Uterus (tissue), 2 donors: ENCODE data around the gene ZBTB7C.

Source experiments
- CTCF ChIP-seq, 4 experiments: fragments of 200-600 bp in 2 of 4; fragments of 450-650 bp in 2 of 4; sonication (generic) in 2 of 4; IDR thresholded peaks; one replicate each; pipeline ENCODE4 v1.5.1; 2016 to 2019; ENCODE audit warnings: antibody characterized with exemption in 4 of 4, mild to moderate bottlenecking in 2 of 4, moderate library complexity in 1 of 4
- POLR2A ChIP-seq, 2 donors: fragments of 450-650 bp; IDR thresholded peaks; one replicate each; pipeline ENCODE4 v1.6.1; 2016; ENCODE audit warnings: antibody characterized with exemption in 2 of 2, mild to moderate bottlenecking in 1 of 2, moderate library complexity in 1 of 2

GRCh38 chr18:48442761-48443160 is 33.6 kb upstream of the ZBTB7C start:
- TF ChIP-seq POLR2A (IDR thresholded peaks at IDR 0.05) (no peak), CTCF (IDR thresholded peaks at IDR 0.05) (no peak)
